IPS DF 6.9 (cell line): Measurements from ENCODE around the gene CTH.
A peak's percentile ranks its signal among the peaks of the same experiment; 100 is the strongest.
"Not testable (repeated sequence)": the region's sequence is repeated elsewhere in the genome, so short reads cannot be mapped to it uniquely, and the experiment has no call there.

Source experiments
- DNase-seq: peaks from one replicate; pipeline ENCODE4 v3.0.0-alpha.2; 2013; ENCODE audit warnings: low read depth, low spot score
- H3K27ac ChIP-seq: one replicate; pipeline ENCODE4 v1.5.1; 2013; ENCODE audit warnings: low read length, control low read depth
- H3K27me3 ChIP-seq: 2 replicates; pipeline ENCODE4 v1.6.1; 2013; ENCODE audit warnings: mild to moderate bottlenecking, low read length; ENCODE audit not compliant: control insufficient read depth, insufficient read depth
- H3K36me3 ChIP-seq: 2 replicates; pipeline ENCODE4 v1.6.1; 2013; ENCODE audit warnings: low read length; ENCODE audit not compliant: control insufficient read depth, insufficient read depth
- H3K4me1 ChIP-seq: 2 replicates; pipeline ENCODE4 v1.6.1; 2013; ENCODE audit warnings: low read length; ENCODE audit not compliant: control insufficient read depth, insufficient read depth
- H3K4me3 ChIP-seq: 2 replicates; pipeline ENCODE4 v1.5.1; 2013; ENCODE audit warnings: mild to moderate bottlenecking, low read length
- H3K9me3 ChIP-seq: 2 replicates; pipeline ENCODE4 v1.6.1; 2013; ENCODE audit warnings: low read length, inconsistent platforms; ENCODE audit not compliant: control insufficient read depth, insufficient read depth
- WGBS: extraction: QIAGEN DNeasy Blood & Tissue Kit; methylation state at CpG from one replicate; pipeline ENCODE4 v1.1.7; 2013; ENCODE audit warnings: mixed read lengths, missing lambda C conversion rate; ENCODE audit not compliant: insufficient read length, insufficient coverage; 5-methylcytosine and 5-hydroxymethylcytosine counted together

CTH gene

DNA sequence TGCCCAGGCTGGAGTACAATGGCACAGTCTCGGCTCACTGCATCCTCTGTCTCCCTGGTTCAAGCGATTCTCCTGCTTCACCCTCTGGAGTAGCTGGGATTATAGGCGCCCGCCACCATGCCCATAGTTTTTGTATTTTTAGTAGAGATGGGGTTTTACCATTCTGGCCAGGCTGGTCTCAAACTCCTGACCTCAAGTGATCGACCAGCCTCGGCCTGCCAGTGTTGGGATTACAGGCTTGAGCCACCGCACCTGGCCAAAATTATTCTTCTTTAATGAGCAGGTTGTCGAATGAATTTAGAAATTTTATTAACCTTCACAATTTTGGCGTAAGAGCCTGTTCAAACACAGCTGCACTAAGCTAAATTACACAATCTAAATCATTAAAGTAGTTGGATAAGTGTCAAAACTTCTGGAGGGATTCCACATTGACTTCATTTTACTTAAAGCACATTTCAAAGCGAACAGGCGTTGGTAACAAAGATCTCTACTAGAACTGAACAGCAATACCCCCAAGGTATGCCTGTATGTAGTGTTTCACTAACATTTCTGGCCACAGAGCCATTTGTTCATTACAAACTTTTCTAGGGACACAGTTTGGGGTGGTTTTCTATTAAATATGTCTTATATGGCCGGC is 5.2 kb upstream of the CTH start:
- WGBS: no CpG with 5 or more reads among the region's 12 CpGs
- no peak overlapping the region for H3K4me3 ChIP-seq

DNA sequence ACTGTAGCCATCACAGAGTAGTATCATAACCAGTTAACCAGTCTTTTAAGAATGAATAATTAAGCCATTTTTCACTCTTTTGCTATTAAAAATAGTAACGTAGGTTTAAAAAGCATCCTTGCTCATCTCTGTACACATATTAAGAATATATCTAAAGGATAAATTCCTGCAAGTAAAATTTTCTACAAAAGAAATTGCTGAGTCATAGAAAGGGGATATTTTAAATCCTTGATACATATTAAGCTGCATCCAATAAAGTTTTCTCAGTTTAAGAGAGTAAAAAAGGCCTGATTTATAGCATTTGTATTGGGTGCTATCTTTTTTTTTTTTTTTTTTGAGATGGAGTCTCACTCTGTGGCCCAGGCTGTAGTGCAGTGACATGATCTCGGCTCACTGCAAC is 1.9 kb upstream of the CTH start:
- Histone ChIP-seq H3K27ac (no peak overlapping the region), H3K36me3 (no peaks in the 10 kb centered on the region), H3K27me3 (no peaks in the 10 kb centered on the region), H3K9me3 (no peaks in the 10 kb centered on the region), H3K4me3 (no peak overlapping the region), H3K4me1 (no peaks in the 10 kb centered on the region)
- WGBS: no CpG with 5 or more reads among the region's 2 CpGs
- no peak for DNase-seq

More for the DNA sequence above, 5.2 kb upstream of the CTH start:
- Histone ChIP-seq H3K9me3 (no peaks in the 10 kb centered on the region), H3K27me3 (no peaks in the 10 kb centered on the region), H3K4me1 (no peaks in the 10 kb centered on the region), H3K36me3 (no peaks in the 10 kb centered on the region), H3K27ac (no peak overlapping the region)
- DNase-seq: no peak

DNA sequence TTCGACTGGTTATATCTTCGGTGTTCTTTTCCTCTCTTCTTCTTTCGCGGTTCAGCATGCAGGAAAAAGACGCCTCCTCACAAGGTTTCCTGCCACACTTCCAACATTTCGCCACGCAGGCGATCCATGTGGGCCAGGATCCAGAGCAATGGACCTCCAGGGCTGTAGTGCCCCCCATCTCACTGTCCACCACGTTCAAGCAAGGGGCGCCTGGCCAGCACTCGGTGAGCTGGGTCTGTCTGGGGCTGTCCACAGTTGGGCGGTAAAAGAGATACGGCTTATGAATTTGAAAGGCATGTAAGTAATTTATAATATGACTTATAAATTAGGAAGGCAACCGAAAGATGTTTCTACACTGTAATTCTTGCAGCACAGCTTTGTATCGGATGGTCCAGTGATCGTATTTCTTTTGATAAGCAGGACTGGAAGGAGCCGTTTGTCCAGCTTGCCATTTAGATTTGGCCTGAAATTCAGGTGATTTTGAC is 334 bp downstream of the CTH start:
- H3K4me3 ChIP-seq: peak overlapping the region; percentile 82
- no peaks in the 10 kb centered on the region for H3K36me3 ChIP-seq
- no peaks in the 10 kb centered on the region for H3K27me3 ChIP-seq
- no CpG with 5 or more reads among the region's 17 CpGs for WGBS
- H3K27ac ChIP-seq: no peak overlapping the region
- H3K9me3 ChIP-seq: no peaks in the 10 kb centered on the region
- DNase-seq: no peak
- no peaks in the 10 kb centered on the region for H3K4me1 ChIP-seq

DNA sequence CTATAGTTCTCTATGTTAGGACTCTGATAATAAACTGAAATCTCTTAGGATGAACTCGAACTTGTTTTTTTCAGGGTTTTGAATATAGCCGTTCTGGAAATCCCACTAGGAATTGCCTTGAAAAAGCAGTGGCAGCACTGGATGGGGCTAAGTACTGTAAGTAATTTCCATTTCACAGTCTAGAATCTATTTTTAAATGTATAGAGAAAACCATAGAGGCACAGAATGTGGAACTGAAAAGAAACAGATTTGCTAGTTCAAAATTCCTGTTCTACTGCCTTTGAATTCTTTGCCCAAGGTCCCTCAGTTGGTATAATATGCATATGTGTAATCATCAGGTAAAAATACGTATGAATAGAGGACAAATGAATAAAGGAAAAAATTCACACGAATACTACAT is 4.8 kb downstream of the CTH start:
- Histone ChIP-seq H3K27ac (no peak overlapping the region), H3K4me1 (no peaks in the 10 kb centered on the region), H3K9me3 (no peaks in the 10 kb centered on the region), H3K27me3 (no peaks in the 10 kb centered on the region), H3K36me3 (no peaks in the 10 kb centered on the region), H3K4me3 (no peak overlapping the region)
- no CpG with 5 or more reads among the region's 4 CpGs for WGBS
- DNase-seq: no peak

DNA sequence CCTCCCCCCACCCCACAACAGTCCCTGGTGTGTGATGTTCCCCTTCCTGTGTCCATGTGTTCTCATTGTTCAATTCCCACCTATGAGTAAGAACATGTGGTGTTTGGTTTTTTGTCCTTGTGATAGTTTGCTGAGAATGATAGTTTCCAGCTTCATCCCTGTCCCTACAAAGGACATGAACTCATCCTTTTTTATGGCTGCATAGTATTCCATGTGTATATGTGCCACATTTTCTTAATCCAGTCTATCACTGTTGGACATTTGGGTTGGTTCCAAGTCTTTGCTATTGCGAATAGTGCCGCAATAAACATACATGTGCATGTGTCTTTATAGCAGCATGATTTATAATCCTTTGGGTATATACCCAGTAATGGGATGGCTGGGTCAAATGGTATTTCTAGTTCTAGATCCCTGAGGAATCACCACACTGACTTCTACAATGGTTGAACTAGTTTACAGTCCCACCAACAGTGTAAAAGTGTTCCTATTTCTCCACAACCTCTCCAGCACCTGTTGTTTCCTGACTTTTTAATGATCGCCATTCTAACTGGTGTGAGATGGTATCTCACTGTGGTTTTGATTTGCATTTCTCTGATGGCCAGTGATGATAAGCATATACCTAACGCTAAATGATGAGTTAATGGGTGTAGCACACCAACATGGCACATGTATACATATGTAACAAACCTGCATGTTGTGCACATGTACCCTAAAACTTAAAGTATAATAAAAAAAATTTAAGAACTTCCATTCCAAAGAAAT is 8.1 kb downstream of the CTH start:
- not testable (repeated sequence) for H3K36me3 ChIP-seq, H3K4me3 ChIP-seq, DNase-seq, H3K27ac ChIP-seq, H3K4me1 ChIP-seq, H3K27me3 ChIP-seq, H3K9me3 ChIP-seq
- no CpG with 5 or more reads among the region's 4 CpGs for WGBS

DNA sequence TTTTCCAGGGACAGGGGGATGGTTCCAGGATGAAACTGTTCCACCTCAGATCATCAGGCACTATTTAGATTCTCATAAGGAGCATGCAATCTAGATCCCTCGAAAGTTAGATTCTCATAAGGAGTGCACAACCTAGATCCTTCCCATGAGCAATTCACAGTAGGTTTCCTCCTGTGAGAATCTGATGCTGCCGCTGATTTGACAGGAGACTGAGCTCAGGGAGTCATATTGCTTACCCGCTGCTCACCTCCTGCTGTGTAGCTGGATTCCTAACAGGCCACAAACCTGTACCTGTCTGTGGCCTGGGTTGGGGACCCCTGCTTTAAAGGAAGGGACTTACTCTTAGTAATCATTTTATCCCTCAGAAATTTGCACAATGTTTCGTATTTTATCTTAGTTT is 9.3 kb downstream of the CTH start:
- WGBS: no CpG with 5 or more reads among the region's 4 CpGs

DNA sequence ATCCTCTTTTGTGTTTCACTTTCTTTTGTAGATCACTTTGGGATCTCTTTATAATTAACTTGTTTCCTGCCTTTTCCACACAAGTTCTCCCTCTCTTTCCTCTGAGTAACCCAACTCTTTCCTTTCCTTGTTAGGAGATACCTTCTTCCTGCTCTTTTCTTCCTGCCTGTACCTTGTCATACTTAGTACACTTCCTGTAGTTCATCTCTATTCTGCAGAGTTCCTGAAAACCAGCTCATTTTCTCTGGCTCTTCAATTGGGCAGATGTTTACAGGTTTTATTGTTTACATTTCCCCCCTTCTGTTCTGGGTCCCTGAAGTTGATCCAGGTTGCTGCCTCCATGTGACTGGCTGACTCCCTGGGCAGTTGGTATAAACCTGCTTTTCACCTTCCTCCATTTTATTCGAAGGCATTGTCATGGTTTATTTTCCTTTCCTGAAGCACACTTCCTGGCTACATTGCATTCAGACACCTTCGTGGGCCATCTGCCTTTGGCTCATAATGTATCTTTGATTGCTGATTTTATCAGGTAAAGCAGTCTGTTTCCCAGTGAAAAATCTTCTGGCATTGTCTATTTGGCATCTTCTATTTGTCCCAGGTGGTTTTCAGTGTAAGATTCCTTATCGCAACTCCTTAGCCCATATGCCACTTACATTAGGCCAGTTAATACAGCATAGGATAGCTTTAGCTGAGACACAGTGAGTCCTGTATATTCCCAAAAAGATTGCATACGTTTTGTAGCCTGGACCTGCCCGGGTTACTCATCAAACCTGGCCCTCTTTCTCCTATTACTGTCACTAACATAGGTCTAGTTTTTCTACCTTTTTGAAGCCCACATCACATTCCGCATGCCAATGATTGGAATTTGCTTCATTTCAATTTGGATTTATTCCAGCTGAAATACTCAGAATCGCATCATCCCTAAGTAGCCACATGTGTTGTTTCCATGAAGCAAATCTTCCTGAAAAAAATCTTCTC is 15.4 kb downstream of the CTH start:
- Histone ChIP-seq H3K27me3 (no peaks in the 10 kb centered on the region), H3K36me3 (peaks cover 3% of the 10 kb centered on the region; the same call in 1 of the 2 replicates), H3K4me1 (no peaks in the 10 kb centered on the region), H3K9me3 (no peaks in the 10 kb centered on the region), H3K27ac (no peak overlapping the region), H3K4me3 (no peak overlapping the region)
- DNase-seq: no peak
- WGBS: no CpG with 5 or more reads among the region's 7 CpGs

More for the DNA sequence above, 9.3 kb downstream of the CTH start:
- H3K4me3 ChIP-seq: no peak overlapping the region
- no peaks in the 10 kb centered on the region for H3K4me1 ChIP-seq
- H3K27me3 ChIP-seq: no peaks in the 10 kb centered on the region
- H3K36me3 ChIP-seq: no peaks in the 10 kb centered on the region; the same call in 1 of the 2 replicates
- no peak for DNase-seq
- H3K27ac ChIP-seq: no peak overlapping the region
- no peaks in the 10 kb centered on the region for H3K9me3 ChIP-seq

DNA sequence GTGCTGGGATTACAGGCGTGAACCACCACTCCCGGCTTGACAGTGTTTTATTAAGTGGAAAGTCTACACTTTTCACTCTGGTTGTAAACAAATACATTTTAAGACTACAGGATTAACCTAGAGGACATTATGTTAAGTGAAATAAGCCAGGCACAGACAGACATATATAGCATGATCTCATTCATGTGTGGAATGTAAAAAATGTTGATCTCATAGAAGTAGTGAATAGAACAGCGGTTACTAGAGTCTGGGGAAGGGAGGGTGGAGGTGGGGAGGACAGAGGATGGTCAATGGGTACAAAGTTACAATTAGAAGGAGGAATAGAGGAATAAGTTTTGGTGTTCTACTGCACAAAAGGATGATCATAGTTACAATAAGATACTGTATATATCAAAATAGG is 16.9 kb downstream of the CTH start:
- Histone ChIP-seq H3K9me3 (no peaks in the 10 kb centered on the region), H3K4me1 (no peaks in the 10 kb centered on the region), H3K4me3 (no peak overlapping the region), H3K27ac (no peak overlapping the region), H3K27me3 (no peaks in the 10 kb centered on the region), H3K36me3 (peaks cover 6% of the 10 kb centered on the region; the same call in 1 of the 2 replicates)
- WGBS: no CpG with 5 or more reads among the region's 3 CpGs
- DNase-seq: no peak

DNA sequence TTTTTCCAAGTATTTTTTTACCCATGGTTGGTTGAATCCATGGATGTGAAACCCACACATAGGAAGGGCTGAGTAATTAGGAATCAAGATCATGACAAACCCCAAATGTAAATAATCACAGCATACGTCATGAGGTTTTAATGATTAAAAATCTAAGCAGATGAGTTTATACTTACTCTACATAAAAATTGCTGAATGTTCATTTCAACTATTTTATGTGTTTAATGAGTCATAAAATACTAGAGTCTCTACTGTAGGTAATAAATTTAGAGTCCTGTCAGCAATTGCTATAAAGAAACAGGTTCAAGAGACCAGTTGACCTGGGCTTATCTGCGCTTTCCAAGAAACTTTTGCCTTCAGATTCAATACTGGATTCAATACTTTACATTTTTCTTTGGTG is 18.2 kb downstream of the CTH start:
- Histone ChIP-seq H3K9me3 (no peaks in the 10 kb centered on the region), H3K27me3 (no peaks in the 10 kb centered on the region), H3K36me3 (peaks cover 10% of the 10 kb centered on the region; the same call in 1 of the 2 replicates), H3K4me3 (no peak overlapping the region), H3K4me1 (no peaks in the 10 kb centered on the region), H3K27ac (no peak overlapping the region)
- DNase-seq: no peak
- WGBS: no CpG with 5 or more reads among the region's 2 CpGs

DNA sequence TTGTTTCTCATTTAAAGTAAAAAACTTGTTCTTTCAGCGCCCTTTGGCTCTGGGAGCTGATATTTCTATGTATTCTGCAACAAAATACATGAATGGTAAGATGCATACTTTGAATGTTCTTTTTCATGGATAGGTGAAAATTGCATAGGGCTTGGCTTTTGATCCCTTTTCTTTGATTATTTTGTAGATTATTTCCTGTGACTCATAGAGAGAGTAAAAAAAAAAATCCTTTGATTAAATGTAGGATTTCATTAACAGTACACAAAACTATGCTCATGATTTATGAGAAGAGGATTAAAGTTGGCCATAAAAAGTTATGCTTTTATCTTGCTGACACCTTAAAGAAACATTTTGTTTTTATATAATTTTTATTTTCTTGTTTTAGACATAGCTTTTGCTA is 18.7 kb downstream of the CTH start:
- Histone ChIP-seq H3K4me3 (no peak overlapping the region), H3K27me3 (no peaks in the 10 kb centered on the region), H3K36me3 (peaks cover 10% of the 10 kb centered on the region; the same call in 1 of the 2 replicates), H3K4me1 (no peaks in the 10 kb centered on the region), H3K9me3 (no peaks in the 10 kb centered on the region), H3K27ac (no peak overlapping the region)
- WGBS: no CpG with 5 or more reads among the region's 1 CpG
- no peak for DNase-seq
